ENCODE results near the gene GSTA1.
"Not testable (repeated sequence)": the region's sequence is repeated elsewhere in the genome, so short reads cannot be mapped to it uniquely, and the experiment has no call there.

GRCh38 chr6:52747301-52747700, 56.3 kb downstream of the GSTA1 start:
- not testable (repeated sequence) for TF ChIP-seq POLR2A (IDR thresholded peaks at IDR 0.05; ENCODE audit: extremely low read depth, insufficient read length); CTCF (IDR thresholded peaks at IDR 0.05; ENCODE audit: low read depth, low read length)
- TF ChIP-seq, protein P1, sequence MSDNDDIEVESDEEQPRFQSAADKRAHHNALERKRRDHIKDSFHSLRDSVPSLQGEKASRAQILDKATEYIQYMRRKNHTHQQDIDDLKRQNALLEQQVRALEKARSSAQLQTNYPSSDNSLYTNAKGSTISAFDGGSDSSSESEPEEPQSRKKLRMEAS (IDR thresholded peaks at IDR 0.05; ENCODE audit: low read depth, low read length) = not testable (repeated sequence)

All from NB4 (cell line).